ENCODE measurements around the gene TIMP3. TPM values are rescaled to one million over a fixed set of nuclear protein-coding genes. Genes with fewer than 3 reads are reported as not detected.
A peak's percentile ranks its signal among the peaks of the same experiment; 100 is the strongest.

Gene TIMP3
- total and polyA plus RNA-seq, 2 experiments from 2014 or later = 91.6 to 96.1 TPM

DNA sequence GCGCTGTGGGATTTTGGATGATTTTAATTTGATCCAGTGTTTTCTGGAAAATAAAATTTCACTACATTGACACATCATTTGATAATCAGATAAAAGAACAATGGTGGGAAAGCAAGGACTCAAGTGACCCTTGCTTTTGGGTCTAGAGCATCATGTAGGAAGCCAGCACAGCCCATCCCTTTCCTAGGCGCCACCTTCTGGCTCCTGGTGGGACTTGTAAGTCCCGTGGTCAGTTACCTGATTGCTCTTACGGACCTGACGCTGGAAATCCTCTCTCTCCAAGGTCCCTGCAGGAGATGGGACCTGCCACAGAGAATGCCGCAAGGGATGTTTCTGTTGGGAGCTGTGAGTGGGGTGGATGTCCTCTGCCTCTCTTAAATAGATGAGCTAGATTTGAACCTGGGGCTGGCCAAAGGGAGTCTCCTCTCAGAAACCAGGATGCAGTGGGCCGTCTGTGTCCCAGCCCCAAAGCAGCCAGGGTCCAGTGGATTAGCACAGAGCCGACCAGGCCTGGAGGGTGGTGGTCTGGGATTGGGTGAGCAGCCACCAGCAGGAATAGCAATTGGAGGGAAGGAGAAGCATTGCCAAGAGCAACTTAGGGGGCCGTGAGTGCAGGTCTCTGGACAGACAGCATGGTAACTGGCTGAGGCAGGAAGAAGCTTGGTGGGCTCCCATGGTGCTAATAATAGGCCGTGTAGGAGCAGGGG lies 21.7 kb downstream of the TIMP3 start:
- Histone ChIP-seq H2AFZ (no peak overlapping the region), H3K4me2 (no peak overlapping the region), H4K20me1 (ENCODE audit: insufficient read depth, poor library complexity, severe bottlenecking) (peaks cover 27% of the 10 kb centered on the region), H3K27ac (no peak overlapping the region), H3K4me3 (no peak overlapping the region), H3K27me3 (no peaks in the 10 kb centered on the region), H3K36me3 (replicated peaks; ENCODE audit: insufficient read depth, low read depth) (no peaks in the 10 kb centered on the region), H3K9me3 (ENCODE audit: low read depth) (no peaks in the 10 kb centered on the region), H3K4me1 (ENCODE audit: insufficient read depth) (peaks cover 12% of the 10 kb centered on the region), H3K79me2 (peaks cover 39% of the 10 kb centered on the region), H3K9me2 (replicated peaks; ENCODE audit: insufficient read depth) (no peaks in the 10 kb centered on the region)
- 66% methylated on average over 10 of the region's 10 CpGs for WGBS (ENCODE audit: low lambda C conversion rate, missing lambda C conversion rate)
- TF ChIP-seq EZH2phosphoT487 (IDR thresholded peaks at IDR 0.05; ENCODE audit: low read depth, severe bottlenecking, unreplicated experiment) (no peak), EZH2 (IDR thresholded peaks at IDR 0.05; ENCODE audit: borderline replicate concordance) (no peak)
- TF ChIP-seq, protein P1, sequence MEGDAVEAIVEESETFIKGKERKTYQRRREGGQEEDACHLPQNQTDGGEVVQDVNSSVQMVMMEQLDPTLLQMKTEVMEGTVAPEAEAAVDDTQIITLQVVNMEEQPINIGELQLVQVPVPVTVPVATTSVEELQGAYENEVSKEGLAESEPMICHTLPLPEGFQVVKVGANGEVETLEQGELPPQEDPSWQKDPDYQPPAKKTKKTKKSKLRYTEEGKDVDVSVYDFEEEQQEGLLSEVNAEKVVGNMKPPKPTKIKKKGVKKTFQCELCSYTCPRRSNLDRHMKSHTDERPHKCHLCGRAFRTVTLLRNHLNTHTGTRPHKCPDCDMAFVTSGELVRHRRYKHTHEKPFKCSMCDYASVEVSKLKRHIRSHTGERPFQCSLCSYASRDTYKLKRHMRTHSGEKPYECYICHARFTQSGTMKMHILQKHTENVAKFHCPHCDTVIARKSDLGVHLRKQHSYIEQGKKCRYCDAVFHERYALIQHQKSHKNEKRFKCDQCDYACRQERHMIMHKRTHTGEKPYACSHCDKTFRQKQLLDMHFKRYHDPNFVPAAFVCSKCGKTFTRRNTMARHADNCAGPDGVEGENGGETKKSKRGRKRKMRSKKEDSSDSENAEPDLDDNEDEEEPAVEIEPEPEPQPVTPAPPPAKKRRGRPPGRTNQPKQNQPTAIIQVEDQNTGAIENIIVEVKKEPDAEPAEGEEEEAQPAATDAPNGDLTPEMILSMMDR (IDR thresholded peaks at IDR 0.05; ENCODE audit: poor library complexity) = peak; percentile 47
- DNase-seq (ENCODE audit: low spot score) = peak; percentile 76

DNA sequence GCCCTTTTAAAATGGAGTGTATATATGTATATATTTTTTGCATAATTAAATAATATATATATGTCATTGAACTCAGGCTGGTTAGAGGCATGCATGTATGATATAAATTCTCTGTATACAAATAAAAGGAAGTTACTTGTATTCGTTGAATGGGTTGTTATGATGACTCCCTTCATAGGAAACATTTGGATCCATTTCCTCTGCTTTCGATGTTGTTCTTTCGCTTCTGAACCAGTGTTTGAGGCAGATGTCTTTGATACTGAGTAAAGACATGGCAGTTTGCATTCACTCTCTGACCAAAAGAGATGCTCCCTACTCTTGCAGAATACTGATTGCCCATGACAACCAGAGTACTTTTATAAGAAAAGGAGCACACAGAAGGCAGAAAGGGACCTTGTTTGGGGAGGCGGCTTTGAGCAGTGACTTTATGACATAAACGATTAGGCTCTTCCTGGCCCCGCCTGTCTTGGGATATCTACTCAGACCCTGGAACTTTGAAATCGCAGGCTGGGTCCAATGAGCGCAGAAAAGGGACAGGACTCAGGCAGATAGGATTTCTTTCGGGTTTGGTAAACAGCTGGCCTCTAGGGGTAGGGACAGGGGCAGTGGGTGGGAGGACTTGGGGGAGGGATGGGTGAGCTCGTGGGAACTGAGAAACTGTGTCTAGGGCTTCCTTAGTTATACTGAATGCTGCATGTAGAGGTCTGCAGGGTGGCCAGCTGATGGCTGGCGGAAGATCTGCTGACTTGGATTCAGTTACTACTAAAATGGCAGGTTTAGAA lies 23.2 kb downstream of the TIMP3 start:
- 81% methylated on average over 11 of the region's 11 CpGs for WGBS (ENCODE audit: low lambda C conversion rate, missing lambda C conversion rate)
- H4K20me1 ChIP-seq (ENCODE audit: insufficient read depth, poor library complexity, severe bottlenecking) = peaks cover 29% of the 10 kb centered on the region
- no peak overlapping the region for H3K4me3 ChIP-seq
- no peak overlapping the region for H3K27ac ChIP-seq
- H3K9me3 ChIP-seq (ENCODE audit: low read depth) = no peaks in the 10 kb centered on the region
- H3K79me2 ChIP-seq = peaks cover 26% of the 10 kb centered on the region
- no peaks in the 10 kb centered on the region for H3K9me2 ChIP-seq (replicated peaks; ENCODE audit: insufficient read depth)
- no peaks in the 10 kb centered on the region for H3K27me3 ChIP-seq
- no peaks in the 10 kb centered on the region for H3K36me3 ChIP-seq (replicated peaks; ENCODE audit: insufficient read depth, low read depth)
- no peak overlapping the region for H3K4me2 ChIP-seq
- DNase-seq (ENCODE audit: low spot score) = no peak
- peaks cover 12% of the 10 kb centered on the region for H3K4me1 ChIP-seq (ENCODE audit: insufficient read depth)
- TF ChIP-seq EZH2phosphoT487 (IDR thresholded peaks at IDR 0.05; ENCODE audit: low read depth, severe bottlenecking, unreplicated experiment) (no peak), EZH2 (IDR thresholded peaks at IDR 0.05; ENCODE audit: borderline replicate concordance) (no peak)
- TF ChIP-seq, protein P1 (IDR thresholded peaks at IDR 0.05; ENCODE audit: poor library complexity) = no peak
- no peak overlapping the region for H2AFZ ChIP-seq

DNA sequence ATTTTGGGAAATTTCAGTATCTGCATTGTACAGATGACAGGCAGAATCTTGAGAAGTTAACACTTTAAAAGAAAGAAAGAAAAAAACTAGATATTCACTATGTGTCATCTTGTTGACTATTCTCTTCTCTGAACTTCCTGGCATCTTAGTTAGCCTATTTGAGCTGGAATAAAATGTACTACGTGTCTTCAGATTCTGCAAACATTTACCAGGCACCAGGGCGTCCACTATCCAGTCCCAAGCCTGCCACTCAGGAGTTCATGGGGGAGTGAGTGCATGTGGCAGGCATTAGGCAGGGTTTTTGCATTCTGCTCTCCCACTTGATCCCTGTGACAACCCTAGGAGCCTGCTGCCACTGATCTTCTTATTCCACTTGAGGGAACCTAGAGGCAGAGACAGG lies 25.0 kb downstream of the TIMP3 start:
- no peak for TF ChIP-seq EZH2phosphoT487 (IDR thresholded peaks at IDR 0.05; ENCODE audit: low read depth, severe bottlenecking, unreplicated experiment)
- TF ChIP-seq EZH2 (IDR thresholded peaks at IDR 0.05; ENCODE audit: borderline replicate concordance) = no peak
- TF ChIP-seq, protein P1 (IDR thresholded peaks at IDR 0.05; ENCODE audit: poor library complexity) = no peak
- Histone ChIP-seq H3K79me2 (peaks cover 15% of the 10 kb centered on the region), H4K20me1 (ENCODE audit: insufficient read depth, poor library complexity, severe bottlenecking) (peaks cover 23% of the 10 kb centered on the region), H3K9me2 (replicated peaks; ENCODE audit: insufficient read depth) (no peaks in the 10 kb centered on the region), H3K4me1 (ENCODE audit: insufficient read depth) (peaks cover 16% of the 10 kb centered on the region), H3K4me3 (no peak overlapping the region), H3K9me3 (ENCODE audit: low read depth) (no peaks in the 10 kb centered on the region), H2AFZ (no peak overlapping the region), H3K36me3 (replicated peaks; ENCODE audit: insufficient read depth, low read depth) (no peaks in the 10 kb centered on the region), H3K27ac (no peak overlapping the region), H3K4me2 (no peak overlapping the region), H3K27me3 (no peaks in the 10 kb centered on the region)
- no peak for DNase-seq (ENCODE audit: low spot score)
- 82% methylated on average over 2 of the region's 2 CpGs for WGBS (ENCODE audit: low lambda C conversion rate, missing lambda C conversion rate)
